Liver (tissue), 9 donors: ENCODE results near the gene PPCS. TPM values are rescaled to one million over a fixed set of nuclear protein-coding genes. Genes with fewer than 3 reads are reported as not detected.

Source experiments
- DNase-seq: peaks from one replicate; pipeline ENCODE4 v3.0.0-alpha.2; 2017; ENCODE audit warnings: low spot score
- H3K27ac ChIP-seq, 2 donors: one replicate each; pipeline ENCODE4 v1.7.0; 2013; ENCODE audit warnings: inconsistent platforms in 2 of 2, low read length in 2 of 2, control low read depth in 1 of 2, low read depth in 1 of 2, mild to moderate bottlenecking in 1 of 2
- H3K27me3 ChIP-seq, 4 donors: one replicate each; pipeline versions ENCODE4 v1.6.1 to v1.7.0; 2013; ENCODE audit warnings: low read length in 3 of 4, inconsistent platforms in 1 of 4, mild to moderate bottlenecking in 1 of 4, moderate library complexity in 1 of 4; ENCODE audit not compliant: control insufficient read depth in 4 of 4, insufficient read depth in 4 of 4
- H3K36me3 ChIP-seq, 4 donors: one replicate each; pipeline versions ENCODE4 v1.6.1 to v1.7.0; 2013; ENCODE audit warnings: low read length in 3 of 4, mild to moderate bottlenecking in 3 of 4, low read depth in 1 of 4, moderate library complexity in 1 of 4; ENCODE audit not compliant: control insufficient read depth in 4 of 4, insufficient read depth in 3 of 4
- H3K4me1 ChIP-seq, 4 donors: one replicate each; pipeline versions ENCODE4 v1.6.1 to v1.7.0; 2013; ENCODE audit warnings: low read length in 3 of 4, mild to moderate bottlenecking in 3 of 4, moderate library complexity in 1 of 4; ENCODE audit not compliant: control insufficient read depth in 4 of 4, insufficient read depth in 4 of 4
- H3K4me3 ChIP-seq, 3 donors: one replicate each; pipeline versions ENCODE4 v1.6.1 to v1.7.0; 2013; ENCODE audit warnings: low read length in 3 of 3, control low read depth in 1 of 3, low read depth in 1 of 3, mild to moderate bottlenecking in 1 of 3
- H3K9ac ChIP-seq, 2 donors: one replicate each; pipeline ENCODE4 v1.7.0; 2013; ENCODE audit warnings: low read length in 2 of 2, mild to moderate bottlenecking in 2 of 2, moderate library complexity in 2 of 2, control low read depth in 1 of 2, low read depth in 1 of 2
- H3K9me3 ChIP-seq, 4 donors: one replicate each; pipeline versions ENCODE4 v1.6.1 to v1.7.0; 2013; ENCODE audit warnings: low read length in 3 of 4; ENCODE audit not compliant: control insufficient read depth in 4 of 4
- ATF3 ChIP-seq: IDR thresholded peaks from 2 replicates; pipeline ENCODE4 v1.6.1; 2016; ENCODE audit warnings: antibody characterized with exemption
- CTCF ChIP-seq: fragments of 150-350 bp; IDR thresholded peaks from 2 replicates; pipeline ENCODE4 v1.5.1; 2017; ENCODE audit warnings: improper control_type of control experiment, low read depth, low read length; ENCODE audit not compliant: missing input control
- FOXA2 ChIP-seq: IDR thresholded peaks from 2 replicates; pipeline ENCODE4 v1.6.1; 2016; ENCODE audit warnings: antibody characterized with exemption
- HNF4A ChIP-seq, 2 donors: conservative IDR thresholded peaks; 2 replicates each; pipeline ENCODE4 v1.6.1; 2016; ENCODE audit warnings: antibody characterized with exemption in 2 of 2, mild to moderate bottlenecking in 2 of 2
- HNF4G ChIP-seq: IDR thresholded peaks from 2 replicates; pipeline ENCODE4 v1.6.1; 2016; ENCODE audit warnings: antibody characterized with exemption
- JUND ChIP-seq, 2 donors: IDR thresholded peaks; 2 replicates each; pipeline ENCODE4 v1.6.1; 2016; ENCODE audit warnings: antibody characterized with exemption in 2 of 2
- MAX ChIP-seq: IDR thresholded peaks from 2 replicates; pipeline ENCODE4 v1.6.1; 2016; ENCODE audit warnings: antibody characterized with exemption
- NR2F2 ChIP-seq: IDR thresholded peaks from 2 replicates; pipeline ENCODE4 v1.6.1; 2016; ENCODE audit warnings: antibody characterized with exemption
- RAD21 ChIP-seq, 2 donors: IDR thresholded peaks; 2 replicates each; pipeline ENCODE4 v1.6.1; 2016; ENCODE audit warnings: antibody characterized with exemption in 2 of 2, mild to moderate bottlenecking in 2 of 2
- REST ChIP-seq: IDR thresholded peaks from 2 replicates; pipeline ENCODE4 v1.6.1; 2016; ENCODE audit warnings: antibody characterized with exemption, mild to moderate bottlenecking
- RXRA ChIP-seq, 2 donors: IDR thresholded peaks; 2 replicates each; pipeline ENCODE4 v1.6.1; 2017 to 2018; ENCODE audit warnings: antibody characterized with exemption in 2 of 2, mild to moderate bottlenecking in 1 of 2
- SP1 ChIP-seq: IDR thresholded peaks from 2 replicates; pipeline ENCODE4 v1.6.1; 2018; ENCODE audit warnings: antibody characterized with exemption, mild to moderate bottlenecking
- TAF1 ChIP-seq: conservative IDR thresholded peaks from 2 replicates; pipeline ENCODE4 v1.6.1; 2016; ENCODE audit warnings: antibody characterized with exemption, mild to moderate bottlenecking
- YY1 ChIP-seq: IDR thresholded peaks from 2 replicates; pipeline ENCODE4 v1.6.1; 2016; ENCODE audit warnings: antibody characterized with exemption, mild to moderate bottlenecking
- ZBTB33 ChIP-seq: IDR thresholded peaks from 2 replicates; pipeline ENCODE4 v1.6.1; 2016; ENCODE audit warnings: antibody characterized with exemption
- WGBS: extraction: QIAGEN DNeasy Blood & Tissue Kit; methylation state at CpG from one replicate; pipeline ENCODE4 v1.1.7; 2013; 5-methylcytosine and 5-hydroxymethylcytosine counted together
- polyA plus RNA-seq, 2 donors: library from polyadenylated mRNA; stranded (reverse) in 1 of 2; unstranded in 1 of 2; fragments of 200-250 nt in 1 of 2; fragments of >200 nt in 1 of 2; fragmentation: Nextera tagmentation in 1 of 2; extraction: Ambion mirVana in 1 of 2; gene quantifications; one replicate each; pipeline versions ENCODE4 v1.2.1 to v1.2.3, GENCODE V29; 2013 to 2015
- total RNA-seq, 2 donors: library from RNA; depleted of rRNA; stranded (reverse); fragments of >200 nt; gene quantifications; one replicate each; pipeline ENCODE4 v1.2.3, GENCODE V29; 2014
- donor health status: healthy.
- donor health status: healthy.
- donor health status: healthy.
- donor health status: healthy.
- donor health status: healthy.

PPCS gene
- total and polyA plus RNA-seq, 4 donors: 22.2 to 65.4 (median 36.0) TPM

GRCh38 chr1:42427240-42427639, 29.1 kb upstream of the PPCS start:
- peaks cover 0 to 22% (median 18%) of the 10 kb centered on the region in 4 donors for H3K4me1 ChIP-seq
- H3K9ac ChIP-seq: no peak overlapping the region
- TF ChIP-seq CTCF: no peak
- no peak for TF ChIP-seq JUND (IDR thresholded peaks at IDR 0.05)
- TF ChIP-seq ZBTB33: no peak
- no peak for TF ChIP-seq RAD21 (IDR thresholded peaks at IDR 0.05)
- no peak for TF ChIP-seq MAX
- TF ChIP-seq REST: no peak

GRCh38 chr1:42429603-42430002, 26.7 kb upstream of the PPCS start:
- Histone ChIP-seq H3K27me3 (no peaks in the 10 kb centered on the region), H3K4me1 (peaks cover 0 to 17% (median 16%) of the 10 kb centered on the region in 4 donors), H3K4me3 (no peak overlapping the region), H3K9ac (no peak overlapping the region), H3K9me3 (no peaks in the 10 kb centered on the region), H3K27ac (no peak overlapping the region), H3K36me3 (peaks cover 0 to 4% (median 0%) of the 10 kb centered on the region in 4 donors)
- DNase-seq: no peak
- WGBS: 81% methylated on average over 1 of the region's 1 CpG
- no peak for TF ChIP-seq ATF3
- no peak for TF ChIP-seq JUND (IDR thresholded peaks at IDR 0.05)
- no peak for TF ChIP-seq RAD21 (IDR thresholded peaks at IDR 0.05)
- TF ChIP-seq ZBTB33: no peak
- no peak for TF ChIP-seq REST
- no peak for TF ChIP-seq SP1
- no peak for TF ChIP-seq HNF4G
- no peak for TF ChIP-seq CTCF
- TF ChIP-seq MAX: no peak
- no peak for TF ChIP-seq YY1
- TF ChIP-seq NR2F2: no peak
- TF ChIP-seq HNF4A (conservative IDR thresholded peaks at IDR 0.05): no peak
- TF ChIP-seq TAF1: no peak
- no peak for TF ChIP-seq RXRA (IDR thresholded peaks at IDR 0.05)
- no peak for TF ChIP-seq FOXA2

More at GRCh38 chr1:42427240-42427639, 29.1 kb upstream of the PPCS start:
- no peaks in the 10 kb centered on the region for H3K27me3 ChIP-seq
- H3K9me3 ChIP-seq: no peaks in the 10 kb centered on the region
- no peak for DNase-seq
- no peaks in the 10 kb centered on the region for H3K36me3 ChIP-seq
- no peak overlapping the region for H3K27ac ChIP-seq
- 80% methylated on average over 4 of the region's 4 CpGs for WGBS
- H3K4me3 ChIP-seq: no peak overlapping the region
